Panc1 (cell line): Measurements from ENCODE around the gene STPG1.

Source experiments
- SIN3A ChIP-seq: IDR thresholded peaks from 2 replicates; pipeline ENCODE4 v1.6.1; 2012; ENCODE audit warnings: low read depth, mild to moderate bottlenecking, low read length, moderate library complexity, borderline replicate concordance; ENCODE audit not compliant: insufficient read depth
- TF ChIP-seq, protein P1 (sequence below): fragments of 450-650 bp; IDR thresholded peaks from 2 replicates; pipeline ENCODE4 v1.5.1; 2017; ENCODE audit warnings: mild to moderate bottlenecking
- TF ChIP-seq, protein P2 (sequence below), 2 experiments: IDR thresholded peaks; 2 replicates each; pipeline ENCODE4 v1.6.1; 2011 to 2012; ENCODE audit warnings: low read depth in 2 of 2, control low read depth in 1 of 2, low read length in 1 of 2, mild to moderate bottlenecking in 1 of 2, moderate library complexity in 1 of 2; ENCODE audit not compliant: insufficient read depth in 1 of 2

DNA sequence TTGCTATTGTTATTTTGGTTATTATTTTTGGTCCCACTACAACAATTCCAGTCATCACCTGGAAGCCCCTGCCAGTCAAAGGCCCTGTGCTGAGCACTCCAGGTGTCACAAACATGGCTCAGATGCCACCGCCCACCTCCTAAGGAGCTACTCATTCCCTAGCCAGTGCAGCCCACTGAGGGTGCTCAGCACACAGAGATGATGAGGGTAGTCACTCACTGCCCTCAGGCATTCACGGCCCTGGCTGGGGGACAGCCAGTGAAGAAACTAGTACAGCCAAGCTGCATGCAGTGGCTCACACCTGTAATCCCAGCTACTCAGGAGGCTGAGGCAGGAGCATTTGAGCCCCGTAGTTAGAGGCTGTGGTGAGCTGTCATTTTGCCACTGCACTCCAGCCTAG, 44.3 kb upstream of the STPG1 start:
- TF ChIP-seq, protein P1, sequence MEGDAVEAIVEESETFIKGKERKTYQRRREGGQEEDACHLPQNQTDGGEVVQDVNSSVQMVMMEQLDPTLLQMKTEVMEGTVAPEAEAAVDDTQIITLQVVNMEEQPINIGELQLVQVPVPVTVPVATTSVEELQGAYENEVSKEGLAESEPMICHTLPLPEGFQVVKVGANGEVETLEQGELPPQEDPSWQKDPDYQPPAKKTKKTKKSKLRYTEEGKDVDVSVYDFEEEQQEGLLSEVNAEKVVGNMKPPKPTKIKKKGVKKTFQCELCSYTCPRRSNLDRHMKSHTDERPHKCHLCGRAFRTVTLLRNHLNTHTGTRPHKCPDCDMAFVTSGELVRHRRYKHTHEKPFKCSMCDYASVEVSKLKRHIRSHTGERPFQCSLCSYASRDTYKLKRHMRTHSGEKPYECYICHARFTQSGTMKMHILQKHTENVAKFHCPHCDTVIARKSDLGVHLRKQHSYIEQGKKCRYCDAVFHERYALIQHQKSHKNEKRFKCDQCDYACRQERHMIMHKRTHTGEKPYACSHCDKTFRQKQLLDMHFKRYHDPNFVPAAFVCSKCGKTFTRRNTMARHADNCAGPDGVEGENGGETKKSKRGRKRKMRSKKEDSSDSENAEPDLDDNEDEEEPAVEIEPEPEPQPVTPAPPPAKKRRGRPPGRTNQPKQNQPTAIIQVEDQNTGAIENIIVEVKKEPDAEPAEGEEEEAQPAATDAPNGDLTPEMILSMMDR = no peak
- no peak for TF ChIP-seq SIN3A
- TF ChIP-seq, protein P2, sequence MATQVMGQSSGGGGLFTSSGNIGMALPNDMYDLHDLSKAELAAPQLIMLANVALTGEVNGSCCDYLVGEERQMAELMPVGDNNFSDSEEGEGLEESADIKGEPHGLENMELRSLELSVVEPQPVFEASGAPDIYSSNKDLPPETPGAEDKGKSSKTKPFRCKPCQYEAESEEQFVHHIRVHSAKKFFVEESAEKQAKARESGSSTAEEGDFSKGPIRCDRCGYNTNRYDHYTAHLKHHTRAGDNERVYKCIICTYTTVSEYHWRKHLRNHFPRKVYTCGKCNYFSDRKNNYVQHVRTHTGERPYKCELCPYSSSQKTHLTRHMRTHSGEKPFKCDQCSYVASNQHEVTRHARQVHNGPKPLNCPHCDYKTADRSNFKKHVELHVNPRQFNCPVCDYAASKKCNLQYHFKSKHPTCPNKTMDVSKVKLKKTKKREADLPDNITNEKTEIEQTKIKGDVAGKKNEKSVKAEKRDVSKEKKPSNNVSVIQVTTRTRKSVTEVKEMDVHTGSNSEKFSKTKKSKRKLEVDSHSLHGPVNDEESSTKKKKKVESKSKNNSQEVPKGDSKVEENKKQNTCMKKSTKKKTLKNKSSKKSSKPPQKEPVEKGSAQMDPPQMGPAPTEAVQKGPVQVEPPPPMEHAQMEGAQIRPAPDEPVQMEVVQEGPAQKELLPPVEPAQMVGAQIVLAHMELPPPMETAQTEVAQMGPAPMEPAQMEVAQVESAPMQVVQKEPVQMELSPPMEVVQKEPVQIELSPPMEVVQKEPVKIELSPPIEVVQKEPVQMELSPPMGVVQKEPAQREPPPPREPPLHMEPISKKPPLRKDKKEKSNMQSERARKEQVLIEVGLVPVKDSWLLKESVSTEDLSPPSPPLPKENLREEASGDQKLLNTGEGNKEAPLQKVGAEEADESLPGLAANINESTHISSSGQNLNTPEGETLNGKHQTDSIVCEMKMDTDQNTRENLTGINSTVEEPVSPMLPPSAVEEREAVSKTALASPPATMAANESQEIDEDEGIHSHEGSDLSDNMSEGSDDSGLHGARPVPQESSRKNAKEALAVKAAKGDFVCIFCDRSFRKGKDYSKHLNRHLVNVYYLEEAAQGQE (IDR thresholded peaks at IDR 0.05; ENCODE audit: insufficient read depth in 1 of 2, low read depth in 2 of 2, low read length in 1 of 2) = no peak
